ENCODE data around the gene EPB41L5. TPM values are rescaled to one million over a fixed set of nuclear protein-coding genes. Genes with fewer than 3 reads are reported as not detected.
"Not testable (repeated sequence)": the region's sequence is repeated elsewhere in the genome, so short reads cannot be mapped to it uniquely, and the experiment has no call there.

Gene EPB41L5
- 4.0 and 5.0 TPM in 2 replicates for total RNA-seq (2014; rRNA removed; shearing (Covaris generic))
- 1.8 and 3.0 TPM in 2 replicates for polyA plus RNA-seq (2015; cell fraction: cytosol; rRNA removed)
- polyA plus RNA-seq (2015; cell fraction: nucleus; rRNA removed), result 2.4 and 2.6 TPM in 2 replicates

DNA sequence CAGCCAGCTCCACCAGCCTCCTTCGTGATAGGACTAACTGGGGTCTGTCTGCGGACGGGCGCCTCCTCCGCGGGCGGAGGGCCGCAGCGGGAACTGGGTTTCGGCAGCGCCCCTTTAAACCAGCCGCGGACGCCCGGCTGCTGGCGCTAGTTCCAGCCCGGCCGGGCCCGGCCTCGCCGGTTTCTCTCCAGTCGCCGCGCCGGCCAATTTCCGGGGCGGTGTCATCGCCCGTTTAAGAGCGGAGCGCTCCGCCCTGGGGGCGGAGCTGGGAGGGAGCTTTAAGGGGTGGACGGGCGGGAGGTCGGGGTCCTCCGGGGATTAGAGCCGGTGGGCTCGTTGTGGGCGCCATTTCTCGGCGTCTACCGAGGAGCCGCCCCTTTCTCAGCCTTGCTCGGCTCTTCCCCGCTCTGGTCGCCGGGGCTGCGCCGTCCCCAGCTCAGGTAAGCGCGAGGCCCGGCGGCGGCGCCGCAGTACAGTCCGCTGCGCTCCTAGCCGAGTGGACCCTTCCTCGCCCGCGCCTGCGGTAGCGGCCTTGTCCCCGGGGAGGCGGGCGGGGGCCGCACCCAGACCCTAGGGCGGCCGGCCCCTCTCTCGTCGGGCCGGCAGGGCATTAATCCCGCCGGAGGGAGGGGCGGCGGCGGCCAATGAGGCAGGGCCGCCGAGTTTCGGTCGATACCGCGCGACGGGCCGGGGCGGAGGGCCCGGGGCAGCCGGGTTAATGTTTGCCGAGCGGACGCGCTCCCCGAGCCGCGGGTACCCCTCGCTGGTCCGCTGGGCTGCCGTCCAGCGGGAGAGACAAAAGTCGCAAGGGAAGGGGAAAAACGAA, at the start of gene EPB41L5:
TSS of gene EPB41L5 (plus strand) at position 307 of the 826 bp plus-strand sequence. CDS start 6,008 bp downstream, outside the sequence.
- peak; percentile 91 for DNase-seq (ENCODE audit: low read depth)

DNA sequence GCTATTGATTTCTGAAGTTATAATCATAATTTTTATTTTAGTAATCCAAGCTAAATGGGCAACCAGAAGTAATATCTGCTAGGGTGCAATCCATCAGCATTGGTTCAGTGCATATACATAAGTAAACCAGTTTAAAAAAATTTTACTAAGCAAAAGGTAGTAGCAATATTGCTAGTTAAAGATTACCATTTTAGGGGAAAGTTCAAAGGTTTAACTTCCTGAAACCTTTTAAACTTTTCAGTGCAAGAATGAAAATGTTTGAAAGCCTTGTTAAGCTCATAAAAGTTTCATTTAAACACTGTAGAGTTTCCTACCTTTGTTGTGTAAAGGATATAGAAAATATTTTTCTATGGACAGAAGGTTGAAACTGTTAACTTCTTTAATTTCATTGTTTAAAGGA, 31.0 kb upstream of the EPB41L5 start:
- no peak for DNase-seq (ENCODE audit: low read depth)

DNA sequence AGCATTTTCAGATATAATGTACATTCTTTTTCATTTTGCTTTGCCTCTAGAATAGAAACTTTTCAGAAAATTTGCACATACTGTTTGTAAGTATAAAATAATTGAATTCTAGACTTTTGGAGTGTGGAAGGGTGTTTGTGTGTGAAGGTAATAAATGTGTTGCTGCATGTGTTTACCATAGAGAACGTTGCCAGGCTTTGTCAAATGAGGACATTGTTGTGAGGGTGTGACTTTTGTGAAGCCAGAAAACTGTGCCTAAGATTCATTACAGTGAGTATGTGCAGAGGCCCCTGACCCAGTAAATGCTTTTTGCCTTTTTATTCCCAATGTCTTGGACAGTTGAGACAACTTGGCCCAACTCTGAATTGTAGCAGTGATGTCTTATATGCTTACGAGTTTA, 30.4 kb upstream of the EPB41L5 start:
- DNase-seq (ENCODE audit: low read depth), result no peak

DNA sequence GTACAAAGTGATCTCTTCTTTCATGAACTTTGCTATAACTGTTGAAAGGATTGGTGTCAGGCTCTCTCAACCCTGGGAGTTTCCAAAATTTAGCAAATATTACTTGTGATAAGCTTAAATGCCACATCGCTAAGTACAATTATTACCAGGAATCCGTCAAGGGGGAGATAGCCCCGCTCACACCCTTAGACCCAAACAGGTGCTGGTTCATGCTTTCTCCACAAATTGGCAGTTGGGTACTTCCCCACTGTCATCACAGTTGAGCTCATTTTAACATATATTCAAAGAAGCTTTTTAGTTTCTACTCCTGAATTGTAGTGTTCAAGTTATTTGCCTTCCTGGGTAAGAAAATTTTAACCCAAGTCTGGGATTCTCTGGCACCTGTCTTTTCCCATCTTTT, 29.8 kb upstream of the EPB41L5 start:
- DNase-seq (ENCODE audit: low read depth), result no peak

DNA sequence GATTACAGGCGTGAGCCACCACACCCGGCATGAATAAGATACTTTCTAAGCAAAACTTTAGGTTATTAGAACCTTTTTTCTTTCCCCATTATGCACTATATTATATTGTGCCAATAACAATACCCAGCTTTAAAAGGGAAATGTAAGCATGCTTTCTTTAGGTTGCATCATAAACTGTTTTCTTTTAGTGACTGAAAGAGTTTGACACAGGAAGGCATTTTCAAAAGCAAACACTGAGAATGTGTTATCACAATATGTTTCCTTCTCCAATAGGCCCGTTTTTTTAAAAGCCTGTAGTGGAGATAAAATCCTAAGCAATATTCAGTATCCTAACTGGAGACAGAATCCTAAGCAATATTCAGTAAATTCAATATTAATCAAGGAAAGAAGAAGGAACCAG, 16.7 kb upstream of the EPB41L5 start:
- DNase-seq (ENCODE audit: low read depth), result no peak

DNA sequence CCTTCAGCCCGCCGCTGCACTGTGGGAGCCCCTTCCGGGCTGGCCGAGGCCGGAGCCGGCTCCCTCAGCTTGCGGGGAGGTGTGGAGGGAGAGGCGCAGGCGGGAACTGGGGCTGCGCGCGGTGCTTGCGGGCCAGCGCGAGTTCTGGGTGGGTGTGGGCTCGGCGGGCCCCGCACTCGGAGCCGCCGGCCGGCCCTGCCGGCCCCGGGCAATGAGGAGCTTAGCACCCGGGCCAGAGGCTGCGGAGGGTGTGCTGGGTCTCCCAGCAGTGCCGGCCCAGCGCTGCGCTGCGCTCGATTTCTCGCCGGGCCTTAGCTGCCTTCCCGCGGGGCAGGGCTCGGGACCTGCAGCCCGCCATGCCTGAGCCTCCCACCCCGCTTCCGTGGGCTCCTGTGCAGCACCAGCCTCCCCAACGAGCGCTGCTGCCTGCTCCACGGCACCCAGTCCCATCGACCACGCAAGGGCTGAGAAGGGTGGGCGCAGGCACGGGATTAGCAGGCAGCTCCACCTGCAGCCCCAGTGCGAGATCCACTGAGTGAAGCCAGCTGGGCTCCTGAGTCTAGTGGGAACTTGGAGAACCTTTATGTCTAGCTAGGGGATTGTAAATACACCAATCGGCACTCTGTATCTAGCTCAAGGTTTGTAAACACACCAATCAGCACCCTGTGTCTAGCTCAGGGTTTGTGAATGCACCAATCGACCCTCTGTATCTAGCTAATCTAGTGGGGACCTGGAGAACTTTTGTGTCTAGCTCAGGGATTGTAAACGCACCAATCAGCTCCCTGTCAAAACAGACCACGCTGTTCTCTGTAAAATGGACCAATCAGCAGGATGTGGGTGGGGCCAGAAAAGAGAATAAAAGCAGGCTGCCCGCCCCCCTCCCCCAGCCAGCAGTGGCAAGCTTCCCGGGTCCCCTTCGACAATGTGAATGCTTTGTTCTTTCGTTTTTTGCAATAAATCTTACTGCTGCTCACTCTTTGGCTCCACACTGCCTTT, 15.7 kb upstream of the EPB41L5 start:
- not testable (repeated sequence) for DNase-seq (ENCODE audit: low read depth)

DNA sequence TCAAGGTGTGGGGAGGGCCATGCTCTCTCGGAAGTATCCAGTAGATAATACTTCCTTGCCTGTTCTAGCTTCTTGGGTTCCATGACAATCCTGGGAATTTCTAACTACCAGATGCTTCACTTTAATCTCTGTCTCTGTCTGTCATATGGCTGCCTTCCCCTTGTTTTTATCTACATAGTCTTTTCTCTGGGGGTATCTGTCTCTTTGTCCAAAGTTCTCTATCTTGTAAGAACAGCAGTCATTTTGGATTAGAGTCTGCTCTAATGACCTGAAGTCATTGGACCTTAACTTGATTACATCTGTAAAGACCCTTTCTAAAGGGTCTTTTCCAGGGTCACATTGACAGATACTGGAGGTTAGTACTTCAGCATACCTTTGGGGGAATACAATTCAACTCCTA, 11.4 kb upstream of the EPB41L5 start:
- no peak for DNase-seq (ENCODE audit: low read depth)

DNA sequence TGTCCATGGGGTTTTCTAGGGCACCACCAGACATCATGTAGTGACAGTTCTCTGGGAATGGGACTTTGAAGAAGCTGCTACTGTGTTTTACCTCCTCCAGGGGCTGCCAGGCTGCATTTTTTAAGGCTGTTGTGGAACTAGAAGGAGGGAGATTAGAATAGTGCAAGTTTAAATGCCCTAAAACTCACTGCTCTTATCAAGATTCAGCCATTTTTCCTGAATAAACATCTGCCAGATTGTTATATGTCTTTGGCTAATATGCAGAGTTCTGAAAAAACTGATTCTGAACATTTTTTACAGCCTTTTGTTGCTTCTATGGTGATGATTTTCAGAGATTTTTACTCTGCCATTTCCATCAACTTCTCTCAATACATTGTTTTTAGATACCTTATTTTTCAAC, 8.6 kb upstream of the EPB41L5 start:
- DNase-seq (ENCODE audit: low read depth), result no peak

DNA sequence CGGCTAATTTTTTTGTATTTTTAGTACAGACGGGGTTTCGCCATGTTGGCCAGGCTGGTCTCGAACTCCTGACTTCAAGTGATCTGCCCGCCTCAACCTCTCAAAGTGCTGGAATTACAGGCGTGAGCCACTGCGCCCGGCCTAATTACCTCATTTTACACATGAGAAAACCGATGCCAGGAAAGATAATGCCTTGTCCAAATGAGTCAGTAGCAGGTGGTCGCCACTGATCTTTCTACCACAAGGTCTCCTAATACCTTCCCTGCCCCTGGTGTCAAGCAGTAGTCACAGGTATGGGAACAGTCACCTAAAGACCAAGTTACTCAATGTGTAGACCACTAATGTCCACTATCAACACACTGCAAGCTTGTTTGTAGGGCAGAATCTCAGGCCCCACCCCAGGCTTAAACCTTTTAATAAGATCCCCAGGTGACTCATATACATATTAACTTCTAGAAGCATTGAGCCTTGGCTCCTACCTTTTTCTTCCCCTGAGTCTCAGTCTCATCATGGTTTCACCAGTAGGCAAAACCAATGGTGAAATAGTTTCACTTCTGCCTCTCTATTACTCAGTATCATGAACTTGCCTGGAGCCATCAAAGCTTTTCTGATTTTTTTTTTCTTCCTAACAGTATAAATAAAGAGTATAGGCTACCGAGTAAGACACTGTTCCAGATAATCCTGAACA, 6.9 kb upstream of the EPB41L5 start:
- no peak for DNase-seq (ENCODE audit: low read depth)

DNA sequence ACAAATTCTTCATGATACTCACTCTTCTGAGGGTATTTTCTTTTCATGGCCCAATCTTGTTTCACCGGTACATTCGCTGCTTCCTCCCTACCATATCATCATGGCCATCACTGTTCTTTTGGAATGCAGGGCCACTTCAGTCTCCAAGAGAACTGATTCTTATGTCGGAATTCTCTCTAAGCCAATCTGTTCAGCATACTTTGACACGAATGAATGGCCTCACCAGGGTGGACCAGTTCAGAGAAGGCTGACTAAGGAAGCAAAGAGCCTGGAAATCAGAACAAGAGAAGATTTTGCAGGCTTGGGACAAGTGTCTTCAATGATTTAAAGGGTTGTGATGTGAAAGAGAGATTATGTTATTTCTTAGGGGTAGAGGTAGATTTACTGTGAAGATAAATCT, 5.0 kb upstream of the EPB41L5 start:
- no peak for DNase-seq (ENCODE audit: low read depth)

DNA sequence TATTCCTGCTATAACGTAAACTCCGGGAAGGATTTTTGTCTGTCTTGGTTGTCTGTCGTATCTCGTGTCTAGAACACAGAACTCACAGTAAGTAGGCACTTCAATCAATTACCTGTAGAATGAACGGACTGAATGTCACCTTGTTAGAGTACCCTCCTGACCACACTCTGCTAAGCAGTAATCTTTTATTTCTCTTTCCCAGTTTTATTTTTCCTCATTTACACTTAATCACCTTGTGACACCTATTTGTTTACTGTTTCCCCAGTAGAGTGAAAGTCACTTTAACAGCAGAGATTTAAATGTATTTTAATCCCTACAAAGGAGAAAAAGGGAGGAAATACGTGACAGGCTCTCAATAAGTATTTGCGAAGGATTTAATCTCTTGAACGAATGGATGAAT, 514 bp upstream of the EPB41L5 start:
- no peak for DNase-seq (ENCODE audit: low read depth)

DNA sequence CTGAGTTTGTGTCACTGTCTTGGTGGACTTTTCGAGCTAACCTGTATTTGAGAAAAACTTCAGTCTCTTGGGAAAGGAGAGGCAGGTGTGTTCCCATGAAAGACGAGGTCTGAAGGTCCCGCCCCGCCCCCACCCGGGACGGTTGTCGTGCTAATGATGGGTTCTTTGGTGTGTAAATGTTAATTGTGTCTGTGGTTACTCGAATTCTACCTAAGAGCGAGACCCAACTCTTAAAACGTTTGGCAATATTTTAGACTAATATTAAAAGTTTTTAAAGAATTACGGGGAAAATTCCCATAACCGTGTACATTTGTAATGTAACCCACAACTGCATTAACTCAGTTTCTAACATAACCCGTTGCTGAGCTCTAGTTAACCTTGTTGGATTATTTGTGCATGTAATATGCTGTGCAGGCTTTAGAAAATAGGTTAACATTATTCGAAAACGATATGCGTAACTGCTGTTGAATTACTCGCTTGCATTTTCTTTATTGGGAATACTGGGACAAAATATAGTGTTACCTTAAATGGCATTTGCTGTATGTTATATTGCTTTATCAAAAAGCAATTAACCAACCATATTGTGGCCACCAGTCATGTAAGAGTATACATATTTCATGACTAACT, 833 bp downstream of the EPB41L5 start:
- DNase-seq (ENCODE audit: low read depth), result peak; percentile 7

DNA sequence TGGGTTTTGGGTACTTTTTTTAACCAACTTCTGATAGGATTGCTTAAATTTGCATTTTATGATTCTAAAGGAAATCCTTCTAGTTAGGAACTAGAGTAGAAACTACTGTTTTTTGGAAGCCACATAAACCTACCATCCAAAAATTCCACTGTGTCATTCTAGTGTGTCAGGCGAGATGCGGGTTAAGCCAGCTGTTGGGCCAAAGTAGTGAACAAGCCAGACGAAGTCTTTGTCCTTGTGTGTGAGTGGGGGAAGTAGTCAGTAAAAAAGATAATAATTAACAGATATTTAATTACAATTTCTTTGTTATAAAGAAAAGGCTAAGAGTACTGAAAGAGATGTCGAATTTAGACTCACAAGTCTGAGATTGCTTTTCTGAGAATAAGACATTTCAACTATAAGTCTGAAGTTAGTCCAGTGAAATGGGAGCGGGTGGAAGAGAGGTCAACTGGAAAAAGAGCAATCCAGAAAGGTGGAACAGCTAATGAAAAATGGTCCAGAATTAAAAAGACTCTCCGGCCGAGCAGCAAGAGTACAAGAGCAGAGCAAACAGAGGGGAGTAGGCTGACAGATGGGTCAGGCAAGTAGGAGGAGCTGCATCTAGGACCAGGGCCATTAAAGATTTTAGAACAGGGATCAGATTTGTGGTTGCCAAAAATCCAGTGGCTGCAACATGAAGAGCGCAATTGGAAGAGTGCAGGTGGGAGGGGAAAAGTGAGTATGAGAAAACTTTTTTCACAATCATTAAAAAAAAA, 1.5 kb downstream of the EPB41L5 start:
- DNase-seq (ENCODE audit: low read depth), result no peak

DNA sequence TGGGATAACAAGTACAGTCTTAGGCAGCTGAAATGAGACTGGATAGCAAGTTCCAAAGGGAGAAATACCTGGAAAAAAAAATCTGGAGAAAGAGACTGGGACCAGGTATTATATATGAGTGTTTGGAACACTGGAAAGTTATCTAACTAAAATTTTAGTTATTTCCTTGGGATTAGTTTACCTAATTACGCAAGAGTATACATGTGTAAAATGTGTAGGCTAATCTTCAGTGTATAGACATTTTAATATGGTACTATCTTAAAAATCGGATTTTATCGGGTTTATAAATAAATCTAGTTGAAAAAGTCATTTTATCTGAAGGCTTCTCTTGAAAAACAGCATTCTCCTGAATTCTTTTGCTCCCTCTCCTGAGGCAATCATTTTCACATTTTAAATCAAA, 3.9 kb downstream of the EPB41L5 start:
- DNase-seq (ENCODE audit: low read depth), result no peak

DNA sequence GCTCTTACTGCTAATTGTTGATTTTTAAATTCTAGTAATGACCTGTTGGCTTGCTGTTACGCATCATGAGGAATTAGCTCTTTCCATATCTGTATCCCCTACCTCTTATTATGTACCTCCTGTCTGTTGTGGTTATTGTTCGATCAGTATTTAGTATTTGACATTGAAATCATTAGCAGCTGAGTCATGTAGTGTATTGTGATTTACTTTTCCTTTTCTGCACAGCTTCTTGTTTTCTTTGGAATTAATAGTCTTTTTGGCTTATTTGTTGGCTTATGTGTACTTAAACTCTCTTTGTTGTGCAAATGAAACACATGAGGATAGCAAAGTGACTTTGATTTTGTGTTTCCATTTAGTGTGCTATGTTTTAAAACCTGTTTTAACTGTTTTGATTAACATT, 4.3 kb downstream of the EPB41L5 start:
- DNase-seq (ENCODE audit: low read depth), result no peak

DNA sequence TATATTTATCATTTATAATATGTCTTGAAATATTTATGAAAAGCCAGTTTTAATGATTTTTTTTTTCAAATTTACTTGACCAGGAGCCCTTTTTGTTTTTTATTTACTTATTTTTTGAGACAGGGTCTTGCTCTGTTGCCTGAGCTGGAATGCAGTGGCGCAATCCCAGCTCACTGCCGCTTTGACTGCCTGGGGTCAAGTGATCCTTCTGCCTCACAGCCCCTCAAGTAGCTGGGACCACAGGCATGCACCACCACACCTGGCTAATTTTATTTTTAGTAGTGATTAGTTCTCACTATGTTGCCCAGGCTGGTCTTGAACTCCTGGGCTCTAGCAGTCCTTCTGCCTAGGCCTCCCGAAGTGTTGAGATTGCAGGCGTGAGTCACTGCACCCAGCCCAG, 5.7 kb downstream of the EPB41L5 start:
- no peak for DNase-seq (ENCODE audit: low read depth)

DNA sequence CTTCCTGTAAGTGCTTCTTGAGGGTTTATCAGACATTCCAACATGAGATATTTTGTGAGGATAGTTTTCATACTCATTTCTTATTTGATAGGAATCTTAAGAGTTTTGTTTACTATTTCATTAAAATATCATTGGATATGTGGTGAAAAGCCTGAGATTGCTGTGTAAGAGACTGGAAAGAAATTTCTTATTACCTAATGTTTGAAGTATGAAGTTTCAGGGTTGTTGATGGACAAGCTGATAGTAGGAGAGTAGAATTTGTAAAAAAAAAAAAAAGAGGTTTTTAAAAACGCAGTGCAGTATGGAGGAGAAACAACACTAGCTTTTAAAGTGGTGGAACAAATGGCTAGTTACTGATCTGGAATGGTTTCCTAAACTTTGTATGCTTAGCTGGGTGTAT, 7.7 kb downstream of the EPB41L5 start:
- no peak for DNase-seq (ENCODE audit: low read depth)

DNA sequence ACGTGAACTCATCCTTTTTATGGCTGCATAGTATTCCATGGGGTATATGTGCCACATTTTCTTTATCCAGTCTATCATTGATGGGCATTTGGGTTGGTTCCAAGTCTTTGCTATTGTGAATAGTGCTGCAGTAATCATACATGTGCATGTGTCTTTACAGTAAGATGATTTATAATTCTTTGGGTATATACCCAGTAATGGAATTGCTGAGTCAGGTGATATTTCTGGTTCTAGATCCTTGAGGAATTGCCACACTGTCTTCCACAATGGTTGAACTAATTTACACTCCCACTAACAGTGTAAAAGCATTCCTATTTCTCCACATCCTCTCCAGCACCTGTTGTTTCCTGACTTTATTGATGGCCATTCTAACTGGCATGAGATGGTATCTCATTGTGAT, 9.6 kb downstream of the EPB41L5 start:
- DNase-seq (ENCODE audit: low read depth), result not testable (repeated sequence)

DNA sequence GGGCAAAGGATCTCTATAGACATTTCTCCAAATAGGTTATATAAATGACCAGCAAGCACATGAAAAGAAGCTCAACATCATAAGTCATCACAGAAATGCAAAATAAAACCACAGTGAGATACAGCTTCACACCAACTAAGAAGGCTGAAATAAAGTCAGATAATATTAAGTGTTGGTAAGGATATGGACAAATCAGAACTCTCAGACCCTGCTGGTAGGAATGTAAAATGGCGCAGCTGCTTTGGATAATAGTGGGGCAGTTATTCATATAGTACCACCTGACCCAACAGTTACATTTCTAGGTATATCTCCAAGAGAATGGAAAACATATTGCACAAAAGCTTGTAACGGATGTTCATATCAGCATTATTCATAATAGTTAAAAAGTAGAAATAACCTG, 14.0 kb downstream of the EPB41L5 start:
- no peak for DNase-seq (ENCODE audit: low read depth)

DNA sequence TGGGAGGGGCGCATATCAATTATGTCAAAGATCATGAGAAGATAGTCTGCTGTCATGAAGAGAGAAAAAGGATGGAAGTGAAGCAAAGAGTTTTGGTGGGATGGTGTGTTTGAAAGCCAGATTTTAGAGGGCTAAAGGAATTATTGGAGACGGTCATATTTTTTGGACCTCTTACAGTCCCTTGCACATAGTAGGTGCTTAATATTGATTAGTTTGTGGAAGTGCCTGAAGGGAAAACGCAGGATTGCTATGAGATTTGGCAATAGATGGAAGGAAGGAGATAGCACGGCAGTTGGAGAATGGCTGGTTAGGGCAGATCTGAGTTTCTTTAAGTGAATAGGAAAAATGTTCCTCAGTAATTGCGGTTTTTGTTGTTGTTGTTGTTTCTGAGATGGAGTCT, 15.9 kb downstream of the EPB41L5 start:
- DNase-seq (ENCODE audit: low read depth), result no peak

Data from HT1080 (cell line).